T-helper 2 cell treated with Interferon-gamma antibody and Interleukin-4, amounts not matched to agents 100 ng/mL and 5 ng/mL, for 36 hours (primary cell): ENCODE measurements around the gene AP3D1. TPM values are rescaled to one million over a fixed set of nuclear protein-coding genes. Genes with fewer than 3 reads are reported as not detected.

Source experiments
- intact Hi-C: fragments of 100-400 bp; cut with micrococcal nuclease; formaldehyde crosslinking; loops from one replicate; pipeline ENCODE4 v1.15.1; 2023
- total RNA-seq: library from RNA; stranded (reverse); gene quantifications from 2 replicates; pipeline ENCODE4 v1.2.3, GENCODE V29; 2022

Gene AP3D1
- total RNA-seq, 1 donor from 2014 or later = 113 TPM

DNA sequence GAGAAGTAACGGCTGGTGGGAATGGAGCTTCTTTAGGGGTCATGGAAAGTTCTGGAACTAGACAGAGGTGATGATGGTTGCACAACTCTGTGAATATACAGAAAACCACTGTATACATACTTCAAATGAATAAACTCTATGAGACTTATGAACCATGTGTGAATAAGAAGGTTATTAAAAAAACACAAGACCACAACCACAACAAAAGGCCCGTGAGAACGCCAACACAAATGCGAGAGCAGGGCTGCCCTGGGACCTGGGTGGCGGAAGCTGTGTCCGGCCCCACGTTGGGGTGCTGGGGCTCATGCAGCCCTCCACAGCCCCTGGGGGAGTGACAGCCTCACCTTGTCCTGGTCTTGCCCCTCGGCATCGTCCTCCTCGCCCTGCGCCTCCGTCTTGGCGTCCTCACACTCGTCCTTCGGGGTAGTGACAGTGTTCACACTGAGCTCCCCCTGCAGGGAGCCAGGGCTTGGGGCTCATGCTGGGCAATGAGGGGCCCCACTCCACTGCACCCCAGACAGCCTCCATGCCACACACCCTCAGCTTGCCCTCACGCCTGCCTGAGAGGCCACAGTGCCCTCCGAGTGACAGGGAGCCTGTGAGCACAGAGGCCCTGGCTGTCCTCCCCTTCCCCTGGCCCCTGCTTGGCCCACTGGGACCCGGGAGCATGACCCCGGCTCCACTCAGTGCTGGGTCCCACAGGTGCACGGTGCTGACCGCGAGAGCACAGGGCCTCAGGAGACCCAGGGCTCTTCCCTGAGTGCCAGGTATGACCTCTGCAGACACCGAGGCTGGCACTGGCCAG lies 38.6 kb downstream of the AP3D1 start:
- intact Hi-C loops = no loop called here

DNA sequence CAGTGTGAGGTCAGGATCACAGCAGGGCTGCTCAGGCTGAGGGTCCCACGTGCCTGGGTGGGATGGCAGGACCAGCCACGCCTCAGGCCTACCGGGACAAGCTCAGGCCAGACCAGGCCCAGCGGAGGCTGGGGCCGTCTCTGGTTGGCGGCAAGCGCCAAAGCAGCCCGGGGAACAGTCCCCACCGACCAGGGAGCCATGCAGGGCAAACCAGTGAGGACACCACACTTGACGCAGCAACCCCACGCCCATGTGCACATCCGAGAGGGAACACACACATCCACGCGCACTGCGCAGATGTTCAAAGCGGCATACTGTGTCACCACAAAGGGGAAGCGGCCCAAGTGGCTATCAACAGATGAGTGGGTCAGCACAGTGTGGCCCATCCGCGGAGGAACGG lies 39.5 kb downstream of the AP3D1 start:
- intact Hi-C loops = no loop called here

DNA sequence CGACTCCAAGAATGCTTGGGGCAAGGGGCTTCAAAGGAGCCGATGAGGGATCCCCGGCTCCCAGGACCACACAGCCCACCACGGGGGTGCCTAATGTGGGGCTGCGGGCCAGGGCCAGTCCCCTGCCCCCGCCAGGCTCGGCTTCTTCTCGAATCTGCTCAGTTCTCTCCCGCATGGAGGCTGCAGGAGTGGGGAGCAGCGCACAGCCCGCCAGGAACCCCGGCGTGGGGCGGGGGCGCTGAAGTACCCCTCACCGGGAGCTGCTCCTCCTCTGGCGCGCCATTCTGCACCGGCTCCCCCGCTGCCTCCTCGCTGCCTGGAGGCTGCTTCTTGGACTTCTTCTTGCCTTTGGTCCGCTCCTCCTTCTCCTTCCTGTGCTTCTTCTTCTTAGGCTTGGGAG lies 39.9 kb downstream of the AP3D1 start:
- intact Hi-C loops = no loop called here

DNA sequence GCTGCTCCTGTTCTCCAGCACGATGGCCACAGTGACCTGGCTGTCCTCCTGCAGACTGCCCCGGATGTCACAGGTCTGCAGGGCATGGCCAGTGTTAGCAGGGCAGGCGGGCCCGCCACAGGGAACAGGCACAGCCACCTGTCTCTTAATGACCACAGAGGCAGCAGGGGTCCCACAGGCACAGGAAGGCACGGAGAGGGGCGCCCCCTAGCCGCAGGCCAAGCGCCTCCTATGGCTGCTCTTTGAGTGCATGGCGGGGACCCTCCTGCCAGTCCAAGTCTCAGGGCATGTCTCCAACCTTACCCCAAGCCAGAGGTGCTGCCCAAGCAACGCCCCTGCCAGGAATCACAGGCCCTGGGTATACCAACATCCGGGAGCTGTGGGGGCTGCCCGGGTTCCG lies 40.5 kb downstream of the AP3D1 start:
- intact Hi-C loops = no loop called here

DNA sequence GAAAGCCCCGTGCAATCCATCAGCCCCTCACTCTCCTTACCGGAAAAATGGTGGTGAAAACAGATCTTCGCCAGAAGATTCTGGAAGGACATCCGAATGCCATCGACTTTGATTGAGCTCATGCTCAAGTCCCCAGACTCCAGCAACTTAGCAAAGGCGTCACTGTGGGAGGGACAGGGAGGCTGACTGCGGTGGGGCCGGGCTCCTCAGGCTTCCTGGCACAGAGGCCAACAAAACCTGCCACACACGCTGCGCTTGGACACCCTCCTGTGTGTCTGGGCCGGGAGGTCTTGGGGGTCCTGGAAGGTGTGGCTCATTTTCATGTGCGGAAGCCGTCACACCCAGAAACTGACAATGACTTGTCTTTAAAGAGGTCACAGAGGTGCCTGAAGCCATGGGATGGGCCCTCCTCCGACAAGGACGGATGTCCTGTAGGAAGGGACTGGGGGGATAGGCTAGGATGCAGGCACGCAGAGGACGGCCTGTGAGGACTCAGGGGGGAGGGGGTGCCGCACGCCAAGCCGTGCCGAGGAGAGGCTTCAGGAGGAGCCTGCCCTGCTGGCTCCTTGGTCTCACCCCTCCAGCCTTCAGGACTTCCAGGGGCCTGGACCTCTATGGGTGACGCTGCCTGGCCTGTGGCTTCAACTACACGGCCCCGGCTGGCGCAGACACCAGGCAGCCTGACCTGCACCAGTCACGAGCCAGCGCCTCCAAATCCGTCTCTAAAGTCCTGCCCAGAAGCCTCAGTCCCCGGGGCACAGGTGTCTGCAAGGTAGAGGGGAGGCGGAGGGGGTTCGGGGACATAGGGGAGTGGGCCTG lies 42.1 kb downstream of the AP3D1 start:
- intact Hi-C loops = no loop called here

DNA sequence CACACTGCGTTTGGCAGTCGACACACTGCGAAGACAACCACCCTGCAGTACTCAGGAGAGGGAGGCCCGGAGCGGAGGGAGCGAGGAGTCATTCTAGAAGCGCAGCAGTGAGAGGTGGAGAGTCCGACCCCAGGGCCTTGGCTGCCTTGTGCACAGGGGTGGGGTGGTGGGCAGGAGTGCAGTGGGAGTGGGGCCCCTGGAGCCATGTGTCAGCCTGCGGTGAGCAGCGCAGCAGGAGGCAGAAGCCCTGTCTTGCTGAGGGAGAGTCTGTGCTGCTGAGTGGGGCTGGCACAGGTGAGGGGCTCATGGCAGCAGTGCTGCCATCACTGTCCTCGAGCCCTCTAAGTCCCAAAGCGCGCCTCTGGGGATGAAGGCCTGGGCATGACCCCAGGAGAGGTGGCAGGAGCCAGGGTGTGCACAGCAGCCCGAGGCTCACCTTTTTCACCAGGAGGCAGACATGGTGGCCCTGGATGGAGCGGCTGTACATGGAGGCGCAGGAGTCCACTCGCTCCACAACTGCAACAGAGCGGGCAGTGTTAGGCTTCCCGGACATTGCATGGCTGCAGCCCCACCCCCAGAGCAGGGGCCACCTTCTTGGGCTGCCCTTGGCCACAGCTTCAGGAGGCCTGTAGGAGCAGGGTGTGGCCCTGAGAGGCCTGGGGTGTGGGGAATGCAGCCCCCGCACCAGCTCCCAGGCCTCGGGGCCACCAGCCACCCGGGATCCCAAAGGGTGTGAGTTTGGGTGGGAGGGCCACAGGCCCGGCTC lies 42.9 kb downstream of the AP3D1 start:
- intact Hi-C loops = no loop called here

DNA sequence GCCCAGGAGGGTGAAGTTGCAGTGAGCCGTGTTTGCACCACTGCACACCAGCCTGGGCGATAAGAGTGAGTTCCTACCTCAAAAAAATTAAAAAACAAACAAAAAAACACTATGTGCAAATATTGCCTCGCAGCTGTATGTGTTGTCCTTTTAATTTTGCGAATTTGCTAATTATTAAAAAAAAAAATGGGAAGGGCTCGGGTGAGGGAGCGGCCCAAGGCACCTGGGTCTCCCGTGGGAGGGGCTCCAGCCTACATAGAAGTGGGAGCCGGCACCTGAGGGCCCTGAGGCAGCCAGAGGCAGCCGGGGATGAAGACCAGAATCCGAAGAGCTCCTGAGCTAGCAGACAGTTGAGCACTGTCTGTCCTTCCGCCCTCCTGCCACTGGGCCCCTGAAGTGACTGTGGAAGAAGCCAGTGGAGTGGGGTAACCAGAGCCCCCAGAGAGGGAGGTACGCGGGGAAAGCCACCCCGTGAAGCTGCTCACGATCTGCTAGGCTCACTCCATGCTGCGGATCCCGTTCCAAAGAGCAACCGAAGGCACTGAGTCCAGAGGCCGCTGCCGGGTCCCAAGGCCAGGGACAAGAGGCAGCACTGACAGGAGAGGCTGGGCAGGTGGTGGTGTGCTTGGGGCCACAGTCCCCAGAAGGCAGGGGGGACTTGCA lies 48.2 kb downstream of the AP3D1 start:
- intact Hi-C loops = no loop called here

DNA sequence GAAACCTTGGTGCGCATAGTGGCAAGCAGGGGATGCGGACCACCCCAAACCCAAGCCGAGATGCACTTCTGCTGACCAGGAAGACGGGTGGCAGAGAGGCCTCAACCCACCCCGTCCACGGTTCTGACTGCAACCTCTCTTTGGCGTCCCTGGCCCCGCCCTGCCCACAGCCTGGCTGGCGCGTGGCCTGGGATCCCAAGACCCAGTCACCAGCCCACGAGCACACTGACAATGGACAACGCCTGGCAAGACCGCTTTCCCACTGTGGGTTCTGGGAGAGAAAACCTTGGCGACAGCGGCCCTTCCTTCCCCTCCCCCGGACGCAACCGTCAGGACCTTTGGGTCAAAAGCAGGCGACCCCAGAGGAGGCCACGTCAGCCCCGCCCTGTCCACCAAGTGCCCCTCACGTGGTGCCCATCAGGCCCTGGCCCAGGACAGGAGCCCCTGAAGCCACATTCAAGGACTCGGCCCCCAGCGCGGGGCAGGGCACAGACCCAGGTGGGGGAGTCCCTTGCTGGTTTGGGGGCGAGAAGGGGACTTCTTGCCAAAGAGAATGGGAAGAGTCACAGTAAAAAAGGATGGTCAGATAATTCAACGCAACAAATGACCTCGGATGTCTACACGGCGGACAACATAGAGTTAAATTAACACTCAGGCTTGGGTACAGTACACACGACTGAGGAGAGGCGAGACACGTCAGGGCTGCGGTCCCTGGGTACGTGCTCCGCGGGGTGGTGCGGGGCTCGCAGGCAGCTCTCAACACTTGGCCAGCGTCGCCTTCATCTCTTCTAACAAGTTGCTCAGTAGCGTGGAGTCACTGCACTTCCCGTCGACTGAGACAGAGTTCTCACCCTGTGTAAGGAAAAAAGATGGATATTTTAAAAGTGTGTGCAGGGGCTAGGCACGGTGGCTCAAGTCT lies 49.7 kb downstream of the AP3D1 start:
- intact Hi-C loops = no loop called here

DNA sequence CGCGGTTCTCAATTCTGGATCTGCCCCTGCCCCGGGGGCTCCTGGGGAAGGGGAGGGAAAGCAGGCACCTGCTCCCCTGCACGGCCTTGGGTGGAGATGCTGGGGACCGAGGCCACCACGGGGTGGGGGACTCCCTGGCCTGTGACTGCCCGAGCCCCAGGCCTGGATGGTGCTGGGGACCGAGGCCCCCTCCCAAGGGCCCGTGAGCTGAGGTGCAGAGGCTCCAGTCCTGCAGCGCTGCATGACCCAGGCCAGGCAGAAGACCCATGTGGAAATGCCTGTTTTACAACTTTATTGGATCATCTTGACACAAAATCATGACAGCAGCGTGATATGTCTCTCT lies 50.7 kb downstream of the AP3D1 start:
- intact Hi-C loops = no loop called here

DNA sequence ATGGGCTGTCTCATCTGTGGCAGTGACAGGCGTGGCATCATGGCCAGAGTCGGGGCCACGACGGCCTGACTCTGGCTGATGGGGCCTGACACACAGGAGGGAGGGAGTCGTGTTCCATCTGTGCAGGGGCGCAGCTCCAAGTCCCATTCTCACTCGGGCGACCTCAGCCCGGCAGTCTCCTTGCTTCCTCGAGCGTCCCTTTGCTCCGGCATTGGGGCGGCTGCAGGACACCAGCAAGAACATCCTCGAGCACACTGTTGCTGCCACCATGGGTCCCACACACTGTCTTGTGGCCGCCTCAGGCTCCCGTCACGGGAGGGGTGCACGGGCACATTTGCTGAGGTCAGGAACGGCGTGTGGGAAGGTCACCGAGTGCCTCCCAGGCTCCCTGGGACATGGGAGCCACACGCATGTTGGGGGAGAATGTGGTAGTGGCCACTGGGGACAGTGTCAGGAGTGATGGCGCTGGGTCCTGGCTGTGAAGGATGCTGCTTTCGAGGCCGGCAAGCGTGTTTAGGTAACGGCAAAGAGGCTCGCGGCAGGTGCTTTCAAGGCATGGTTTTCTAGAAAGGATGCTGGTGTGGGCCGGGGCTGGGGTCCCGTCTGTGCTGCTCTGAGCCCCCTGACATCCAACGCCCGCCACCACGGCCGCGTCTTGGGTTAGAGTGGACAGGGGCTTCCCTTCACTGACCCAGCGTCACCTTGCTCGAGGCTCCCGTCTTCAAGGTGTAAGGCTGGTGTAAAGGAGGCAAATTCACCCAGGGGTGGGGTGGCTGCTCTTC lies 51.2 kb downstream of the AP3D1 start:
- intact Hi-C loops = loop anchor here (5.0 to 10.0 kb wide), 3 partner anchors 137 to 215 kb away; partner anchors contain the start of genes ABHD17A, PLEKHJ1 and SF3A2

DNA sequence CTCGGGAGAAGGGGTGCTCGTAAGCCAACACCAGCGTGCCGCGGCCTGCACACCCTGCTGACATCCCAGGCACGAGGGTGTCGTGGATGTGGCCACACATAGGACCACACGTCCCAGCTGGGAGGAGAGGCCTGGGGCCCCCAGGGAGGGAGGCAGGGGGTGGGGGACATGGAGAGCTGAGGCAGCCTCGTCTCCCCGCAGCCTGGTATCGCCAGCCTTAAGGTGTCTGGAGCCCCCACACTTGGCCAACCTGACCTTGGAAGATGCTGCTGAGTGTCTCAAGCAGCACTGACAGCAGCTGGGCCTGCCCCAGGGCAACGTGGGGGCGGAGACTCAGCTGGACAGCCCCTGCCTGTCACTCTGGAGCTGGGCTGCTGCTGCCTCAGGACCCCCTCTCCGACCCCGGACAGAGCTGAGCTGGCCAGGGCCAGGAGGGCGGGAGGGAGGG lies 52.3 kb downstream of the AP3D1 start:
- intact Hi-C loops = loop anchor here (5.0 to 10.0 kb wide), 3 partner anchors 138 to 214 kb away; partner anchors contain the start of genes ABHD17A, PLEKHJ1 and SF3A2

DNA sequence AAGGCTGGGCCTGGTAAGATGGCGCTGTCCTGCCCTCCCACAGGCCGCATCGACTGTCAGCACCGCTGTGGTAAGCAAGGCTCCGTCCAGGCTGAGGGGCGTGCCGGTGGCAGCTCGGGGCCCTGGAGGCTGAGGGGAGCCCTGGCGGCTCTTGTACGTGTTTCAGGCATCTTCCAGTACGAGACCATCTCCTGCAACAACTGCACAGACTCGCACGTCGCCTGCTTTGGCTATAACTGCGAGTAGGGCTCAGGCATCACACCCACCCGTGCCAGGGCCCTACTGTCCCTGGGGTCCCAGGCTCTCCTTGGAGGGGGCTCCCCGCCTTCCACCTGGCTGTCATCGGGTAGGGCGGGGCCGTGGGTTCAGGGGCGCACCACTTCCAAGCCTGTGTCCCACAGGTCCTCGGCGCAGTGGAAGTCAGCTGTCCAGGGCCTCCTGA lies 53.5 kb downstream of the AP3D1 start:
- intact Hi-C loops = loop anchor here (2.0 to 10.0 kb wide), 5 partner anchors 37 to 213 kb away; partner anchors contain the start of genes ABHD17A, MKNK2, PLEKHJ1 and SF3A2

DNA sequence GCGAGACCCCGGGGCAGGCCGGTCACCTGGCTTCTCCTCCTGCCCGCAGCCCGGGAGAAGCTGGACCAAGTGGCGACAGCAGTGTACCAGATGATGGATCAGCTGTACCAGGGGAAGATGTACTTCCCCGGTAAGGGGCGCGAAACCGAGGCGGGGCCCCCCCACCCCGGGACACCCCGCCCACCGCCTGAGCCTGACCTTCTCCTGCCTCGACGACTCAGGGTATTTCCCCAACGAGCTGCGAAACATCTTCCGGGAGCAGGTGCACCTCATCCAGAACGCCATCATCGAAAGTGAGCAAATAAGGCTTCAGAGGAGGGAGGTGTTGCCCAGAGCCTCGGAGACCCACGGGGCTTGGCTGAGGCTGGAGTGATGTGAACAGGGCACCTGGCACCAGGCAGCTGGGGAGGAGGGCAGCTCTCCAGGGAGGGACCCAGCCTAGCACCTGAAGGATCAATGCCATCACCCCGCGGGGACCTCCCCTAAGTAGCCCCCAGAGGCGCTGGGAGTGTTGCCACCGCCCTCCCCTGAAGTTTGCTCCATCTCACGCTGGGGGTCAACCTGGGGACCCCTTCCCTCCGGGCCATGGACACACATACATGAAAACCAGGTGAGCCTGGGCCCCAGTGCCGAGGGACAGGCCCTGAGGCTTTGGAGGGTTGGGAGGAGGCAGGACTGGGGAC lies 54.0 kb downstream of the AP3D1 start:
- intact Hi-C loops = loop anchor here (2.0 to 10.0 kb wide), 5 partner anchors 37 to 213 kb away; partner anchors contain the start of genes ABHD17A, MKNK2, PLEKHJ1 and SF3A2

DNA sequence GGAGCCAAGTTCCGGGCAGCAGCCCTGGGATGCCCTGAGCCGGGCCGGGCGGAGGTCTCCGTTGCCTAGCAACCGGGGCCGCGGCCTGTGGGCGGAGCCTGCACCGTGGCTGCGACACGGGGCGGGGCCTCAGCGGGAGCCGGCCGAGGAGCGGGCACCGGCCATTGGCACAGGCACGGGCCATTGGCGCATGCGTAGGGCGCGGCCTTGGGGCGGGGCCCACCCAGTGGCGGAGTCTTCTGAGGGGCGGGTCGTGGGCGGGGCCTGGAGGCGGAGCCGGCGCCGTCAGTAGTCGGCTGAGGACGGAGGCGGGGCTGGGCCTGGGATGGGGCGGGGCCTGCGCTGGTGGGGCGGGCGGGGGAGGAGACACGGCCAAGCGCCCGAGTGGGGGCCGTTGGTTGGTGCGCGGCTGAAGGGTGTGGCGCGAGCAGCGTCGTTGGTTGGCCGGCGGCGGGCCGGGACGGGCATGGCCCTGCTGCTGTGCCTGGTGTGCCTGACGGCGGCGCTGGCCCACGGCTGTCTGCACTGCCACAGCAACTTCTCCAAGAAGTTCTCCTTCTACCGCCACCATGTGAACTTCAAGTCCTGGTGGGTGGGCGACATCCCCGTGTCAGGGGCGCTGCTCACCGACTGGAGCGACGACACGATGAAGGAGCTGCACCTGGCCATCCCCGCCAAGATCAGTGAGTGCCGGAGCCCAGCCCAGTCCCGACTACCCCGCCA lies 54.7 kb downstream of the AP3D1 start, which contains the start of gene IZUMO4:
TSS of gene IZUMO4 (plus strand) at position 436 of the 723 bp plus-strand sequence. CDS start at position 467, 31 bp downstream.
- intact Hi-C loops = loop anchor here (1.0 to 10.0 kb wide), 10 partner anchors 11 to 212 kb away; partner anchors contain the start of genes ABHD17A, AP3D1, CSNK1G2 and MKNK2

DNA sequence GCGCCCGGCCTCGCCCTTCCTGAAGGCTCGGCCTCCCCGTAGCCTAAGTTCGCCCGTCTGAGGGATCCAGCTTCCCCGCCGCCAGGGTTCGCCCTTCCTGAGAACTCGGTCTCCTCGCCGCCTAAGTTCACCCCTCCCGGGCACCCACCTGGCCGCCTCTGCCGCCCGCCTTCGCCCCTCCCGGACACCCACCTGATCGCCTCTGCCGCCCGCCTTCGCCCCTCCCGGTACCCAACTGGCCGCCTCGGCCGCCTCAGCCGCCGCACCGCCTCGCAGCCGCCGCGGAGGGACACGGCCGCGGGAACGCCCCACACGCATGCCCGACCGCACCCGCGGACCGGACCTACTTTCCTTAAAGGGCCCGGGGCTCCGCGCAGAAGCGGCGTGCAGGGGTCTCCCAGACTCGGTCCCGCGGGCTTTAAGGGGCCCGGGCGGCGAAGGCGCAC lies 55.3 kb downstream of the AP3D1 start, which contains the start of gene MOB3A:
TSS of gene MOB3A (minus strand) at position 293 of the 446 bp plus-strand sequence. CDS start 17,766 bp downstream, outside the sequence.
- intact Hi-C loops = loop anchor here (1.0 to 10.0 kb wide), 10 partner anchors 11 to 211 kb away; partner anchors contain the start of genes ABHD17A, AP3D1, CSNK1G2 and MKNK2

DNA sequence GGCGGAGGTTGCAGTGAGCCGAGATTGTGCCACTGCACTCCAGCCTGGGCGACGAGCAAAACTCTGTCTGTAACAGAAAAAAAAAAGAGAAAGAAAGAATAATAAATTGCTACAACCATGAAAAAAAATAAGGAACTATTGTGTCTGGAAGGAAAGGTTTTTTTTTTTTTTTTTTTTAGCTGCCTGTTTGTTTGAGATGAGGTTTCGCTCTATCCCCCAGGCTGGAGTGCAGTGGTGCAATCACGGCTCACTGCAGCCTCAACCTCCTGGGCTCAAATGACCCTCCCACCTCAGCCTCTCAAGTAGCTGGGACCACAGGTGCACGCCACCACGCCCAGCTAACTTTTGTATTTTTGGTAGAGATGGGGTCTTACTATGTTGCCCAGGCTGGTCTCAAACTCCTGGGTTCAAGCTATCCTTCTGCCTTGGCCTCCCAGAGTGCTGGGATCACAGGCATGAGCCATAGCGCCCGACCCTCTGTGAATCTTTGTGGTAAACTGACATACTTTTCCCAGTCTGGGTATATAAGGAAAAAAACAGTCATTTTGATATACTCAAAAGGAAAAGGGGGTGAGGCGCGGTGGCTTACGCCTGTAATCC lies 59.3 kb downstream of the AP3D1 start:
- intact Hi-C loops = loop anchor here (10.0 kb wide), 1 partner anchor 207 kb away; the partner anchor contains the start of gene ABHD17A
